T-helper 17 cell (primary cell): ENCODE measurements around the gene REELD1. TPM values are rescaled to one million over a fixed set of nuclear protein-coding genes. Genes with fewer than 3 reads are reported as not detected.
A peak's percentile ranks its signal among the peaks of the same experiment; 100 is the strongest.

ENCODE experiments used
- ATAC-seq: fragments of 150-1000 bp; cut with Tn5 transposase; 2 replicates; pipeline ENCODE4 v1.10.0; 2021; ENCODE audit warnings: mild to moderate bottlenecking, moderate library complexity
- DNase-seq, 3 donors: peaks; one replicate each; pipeline versions ENCODE4 v3.0.0 to v3.0.0-alpha.2; 2020 to 2021
- H3K9me3 ChIP-seq: one replicate; pipeline ENCODE4 v1.7.0; 2013; ENCODE audit warnings: low read length, mild to moderate bottlenecking; ENCODE audit not compliant: control insufficient read depth, poor library complexity, severe bottlenecking
- H3K27ac Mint-ChIP-seq: one replicate; pipeline ENCODE4 v1.8.0; 2022; ENCODE audit warnings: mild to moderate bottlenecking, moderate library complexity, mixed read lengths
- H3K27me3 Mint-ChIP-seq: one replicate; pipeline ENCODE4 v1.8.0; 2022; ENCODE audit warnings: mixed read lengths
- H3K36me3 Mint-ChIP-seq: one replicate; pipeline ENCODE4 v1.8.0; 2022; ENCODE audit warnings: low read depth, mixed read lengths
- H3K4me1 Mint-ChIP-seq: one replicate; pipeline ENCODE4 v1.8.0; 2022; ENCODE audit warnings: mild to moderate bottlenecking, mixed read lengths
- H3K4me3 Mint-ChIP-seq: one replicate; pipeline ENCODE4 v1.8.0; 2022; ENCODE audit warnings: mild to moderate bottlenecking, moderate library complexity, mixed read lengths
- total RNA-seq, 4 donors: library from RNA in 2 of 4; stranded (reverse) in 2 of 4; gene quantifications; one replicate each; pipeline ENCODE4 v1.2.3 and lab custom pipeline; 2022 to 2026

REELD1 gene
- total RNA-seq, 2 donors from 2014 or later = 0.32 to 1.4 TPM

- ATAC-seq (no peak), DNase-seq (no peak)
- Mint-ChIP-seq H3K27ac (no peak overlapping the region), H3K27me3 (peaks cover 27% of the 10 kb centered on the region), H3K4me1 (peaks cover 2% of the 10 kb centered on the region), H3K36me3 (peaks cover 3% of the 10 kb centered on the region), H3K4me3 (no peak overlapping the region)
- no peaks in the 10 kb centered on the region for H3K9me3 ChIP-seq
Observed at GRCh38 chr4:146236216-146236615, 21.9 kb downstream of the REELD1 start.

GRCh38 chr4:146237092-146237491, 22.8 kb downstream of the REELD1 start:
- peaks cover 3% of the 10 kb centered on the region for H3K36me3 Mint-ChIP-seq
- DNase-seq = no peak
- H3K4me3 Mint-ChIP-seq = no peak overlapping the region
- peaks cover 32% of the 10 kb centered on the region for H3K27me3 Mint-ChIP-seq
- no peak for ATAC-seq
- H3K4me1 Mint-ChIP-seq = peaks cover 5% of the 10 kb centered on the region
- no peak overlapping the region for H3K27ac Mint-ChIP-seq
- no peaks in the 10 kb centered on the region for H3K9me3 ChIP-seq

- H3K9me3 ChIP-seq = no peaks in the 10 kb centered on the region
- H3K36me3 Mint-ChIP-seq = peaks cover 3% of the 10 kb centered on the region
- H3K27me3 Mint-ChIP-seq = peaks cover 35% of the 10 kb centered on the region
- no peak for ATAC-seq
- H3K27ac Mint-ChIP-seq = no peak overlapping the region
- peaks cover 5% of the 10 kb centered on the region for H3K4me1 Mint-ChIP-seq
- no peak for DNase-seq
- H3K4me3 Mint-ChIP-seq = no peak overlapping the region
Observed at GRCh38 chr4:146238107-146238506, 23.8 kb downstream of the REELD1 start.

- peaks cover 21% of the 10 kb centered on the region for H3K27me3 Mint-ChIP-seq
- H3K36me3 Mint-ChIP-seq = no peaks in the 10 kb centered on the region
- H3K27ac Mint-ChIP-seq = no peak overlapping the region
- ATAC-seq = peak; percentile 62
- DNase-seq = peak; percentile 18 to 38 (median 26)
- peaks cover 10% of the 10 kb centered on the region for H3K4me1 Mint-ChIP-seq
- peak overlapping the region; percentile 66 for H3K4me3 Mint-ChIP-seq
- no peaks in the 10 kb centered on the region for H3K9me3 ChIP-seq
Observed at GRCh38 chr4:146243141-146243882, 29.0 kb downstream of the REELD1 start.

GRCh38 chr4:146243883-146244277, 29.5 kb downstream of the REELD1 start:
- no peaks in the 10 kb centered on the region for H3K36me3 Mint-ChIP-seq
- H3K4me1 Mint-ChIP-seq = peaks cover 10% of the 10 kb centered on the region
- DNase-seq = no peak
- no peak overlapping the region for H3K27ac Mint-ChIP-seq
- H3K4me3 Mint-ChIP-seq = peak overlapping the region; percentile 66
- ATAC-seq = no peak
- H3K9me3 ChIP-seq = no peaks in the 10 kb centered on the region
- H3K27me3 Mint-ChIP-seq = peaks cover 21% of the 10 kb centered on the region

- H3K4me3 Mint-ChIP-seq = no peak overlapping the region
- no peak overlapping the region for H3K27ac Mint-ChIP-seq
Observed at GRCh38 chr4:146244496-146244895, 30.2 kb downstream of the REELD1 start.

GRCh38 chr4:146245246-146245645, 30.9 kb downstream of the REELD1 start:
- no peaks in the 10 kb centered on the region for H3K36me3 Mint-ChIP-seq
- H3K27me3 Mint-ChIP-seq = peaks cover 21% of the 10 kb centered on the region
- H3K4me1 Mint-ChIP-seq = peaks cover 10% of the 10 kb centered on the region
- no peaks in the 10 kb centered on the region for H3K9me3 ChIP-seq
- no peak overlapping the region for H3K27ac Mint-ChIP-seq
- DNase-seq (no peak), ATAC-seq (no peak)
- no peak overlapping the region for H3K4me3 Mint-ChIP-seq

More at GRCh38 chr4:146244496-146244895, 30.2 kb downstream of the REELD1 start:
- no peak for ATAC-seq
- Mint-ChIP-seq H3K36me3 (no peaks in the 10 kb centered on the region), H3K27me3 (peaks cover 21% of the 10 kb centered on the region), H3K4me1 (peaks cover 10% of the 10 kb centered on the region)
- H3K9me3 ChIP-seq = no peaks in the 10 kb centered on the region
- DNase-seq = no peak

- H3K9me3 ChIP-seq = no peaks in the 10 kb centered on the region
- Mint-ChIP-seq H3K27ac (no peak overlapping the region), H3K4me3 (no peak overlapping the region), H3K4me1 (peaks cover 10% of the 10 kb centered on the region), H3K36me3 (no peaks in the 10 kb centered on the region), H3K27me3 (peaks cover 21% of the 10 kb centered on the region)
- ATAC-seq = no peak
- no peak for DNase-seq
Observed at GRCh38 chr4:146245850-146246249, 31.5 kb downstream of the REELD1 start.

- H3K27me3 Mint-ChIP-seq = peaks cover 21% of the 10 kb centered on the region
- no peaks in the 10 kb centered on the region for H3K9me3 ChIP-seq
- H3K4me1 Mint-ChIP-seq = peaks cover 10% of the 10 kb centered on the region
- H3K36me3 Mint-ChIP-seq = no peaks in the 10 kb centered on the region
- DNase-seq (no peak), ATAC-seq (no peak)
- no peak overlapping the region for H3K4me3 Mint-ChIP-seq
- H3K27ac Mint-ChIP-seq = no peak overlapping the region
Observed at GRCh38 chr4:146246381-146246780, 32.0 kb downstream of the REELD1 start.

GRCh38 chr4:146247356-146247755, 33.0 kb downstream of the REELD1 start:
- H3K9me3 ChIP-seq = no peaks in the 10 kb centered on the region
- H3K36me3 Mint-ChIP-seq = no peaks in the 10 kb centered on the region
- H3K4me1 Mint-ChIP-seq = peaks cover 7% of the 10 kb centered on the region
- no peak overlapping the region for H3K4me3 Mint-ChIP-seq
- DNase-seq = no peak
- H3K27me3 Mint-ChIP-seq = peaks cover 13% of the 10 kb centered on the region
- no peak for ATAC-seq
- H3K27ac Mint-ChIP-seq = no peak overlapping the region

- no peaks in the 10 kb centered on the region for H3K27me3 Mint-ChIP-seq
- DNase-seq = no peak
- H3K27ac Mint-ChIP-seq = no peak overlapping the region
- H3K36me3 Mint-ChIP-seq = no peaks in the 10 kb centered on the region
- H3K4me3 Mint-ChIP-seq = no peak overlapping the region
- no peak for ATAC-seq
- H3K9me3 ChIP-seq = no peaks in the 10 kb centered on the region
- H3K4me1 Mint-ChIP-seq = no peaks in the 10 kb centered on the region
Observed at GRCh38 chr4:146252969-146253611, 38.8 kb downstream of the REELD1 start.

- H3K9me3 ChIP-seq = no peaks in the 10 kb centered on the region
- Mint-ChIP-seq H3K4me3 (no peak overlapping the region), H3K27ac (no peak overlapping the region), H3K4me1 (peaks cover 2% of the 10 kb centered on the region), H3K36me3 (peaks cover 5% of the 10 kb centered on the region), H3K27me3 (no peaks in the 10 kb centered on the region)
- DNase-seq = no peak
- ATAC-seq = no peak
Observed at GRCh38 chr4:146255463-146255862, 41.1 kb downstream of the REELD1 start.

- no peaks in the 10 kb centered on the region for H3K27me3 Mint-ChIP-seq
- H3K4me3 Mint-ChIP-seq = no peak overlapping the region
- peaks cover 5% of the 10 kb centered on the region for H3K36me3 Mint-ChIP-seq
- ATAC-seq = no peak
- DNase-seq = no peak
- no peak overlapping the region for H3K27ac Mint-ChIP-seq
- H3K9me3 ChIP-seq = no peaks in the 10 kb centered on the region
- H3K4me1 Mint-ChIP-seq = peaks cover 2% of the 10 kb centered on the region
Observed at GRCh38 chr4:146255874-146256273, 41.5 kb downstream of the REELD1 start.

GRCh38 chr4:146256328-146256727, 42.0 kb downstream of the REELD1 start:
- Mint-ChIP-seq H3K36me3 (peaks cover 7% of the 10 kb centered on the region), H3K4me3 (no peak overlapping the region), H3K27ac (no peak overlapping the region), H3K27me3 (no peaks in the 10 kb centered on the region), H3K4me1 (peaks cover 2% of the 10 kb centered on the region)
- DNase-seq (no peak), ATAC-seq (no peak)
- no peaks in the 10 kb centered on the region for H3K9me3 ChIP-seq
